VCaP (cell line): ENCODE measurements around the gene ADRA2B.

ENCODE experiments used
- H3K27ac ChIP-seq: fragments of 450-650 bp; 2 replicates; pipeline ENCODE4 v1.5.1; 2017
- CTCF ChIP-seq: fragments of 450-650 bp; conservative IDR thresholded peaks from 2 replicates; pipeline ENCODE4 v1.5.1; 2017; ENCODE audit warnings: mild to moderate bottlenecking, moderate library complexity

The ADRA2B gene

DNA sequence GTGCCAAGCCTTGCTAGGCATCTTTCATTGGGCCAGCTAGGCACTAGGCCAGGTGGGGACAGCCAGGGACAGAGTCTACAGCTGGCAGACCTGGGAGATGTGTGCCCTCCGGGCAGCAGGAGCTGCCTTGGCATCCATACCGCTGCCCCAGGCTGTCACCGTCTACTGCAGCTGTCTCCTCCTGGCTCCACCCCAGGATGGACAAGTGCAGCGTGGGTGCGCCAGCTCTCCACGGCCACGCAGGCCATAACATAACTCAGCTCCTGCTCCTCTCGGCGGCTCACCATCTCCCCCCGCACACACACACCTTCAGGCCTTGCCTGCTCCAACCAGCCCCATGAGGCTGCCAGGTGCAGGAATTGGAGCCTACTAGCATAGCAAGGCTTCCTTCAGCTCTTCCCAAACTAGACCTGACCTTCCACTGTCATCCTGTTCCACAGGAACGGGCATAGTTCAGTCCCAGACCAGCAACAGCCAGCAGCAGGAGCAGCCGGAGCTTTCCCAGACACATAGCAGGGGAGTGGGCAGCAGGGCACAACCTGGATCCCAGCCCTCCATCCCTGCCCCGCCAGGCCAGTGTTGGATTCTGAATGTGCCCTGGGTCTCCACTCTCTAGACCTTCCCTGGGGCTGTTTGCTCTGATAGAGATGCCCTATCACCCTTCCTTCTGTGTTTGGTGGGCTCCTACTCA, 2.5 kb upstream of the ADRA2B start:
- H3K27ac ChIP-seq: no peak overlapping the region
- TF ChIP-seq CTCF: no peak

DNA sequence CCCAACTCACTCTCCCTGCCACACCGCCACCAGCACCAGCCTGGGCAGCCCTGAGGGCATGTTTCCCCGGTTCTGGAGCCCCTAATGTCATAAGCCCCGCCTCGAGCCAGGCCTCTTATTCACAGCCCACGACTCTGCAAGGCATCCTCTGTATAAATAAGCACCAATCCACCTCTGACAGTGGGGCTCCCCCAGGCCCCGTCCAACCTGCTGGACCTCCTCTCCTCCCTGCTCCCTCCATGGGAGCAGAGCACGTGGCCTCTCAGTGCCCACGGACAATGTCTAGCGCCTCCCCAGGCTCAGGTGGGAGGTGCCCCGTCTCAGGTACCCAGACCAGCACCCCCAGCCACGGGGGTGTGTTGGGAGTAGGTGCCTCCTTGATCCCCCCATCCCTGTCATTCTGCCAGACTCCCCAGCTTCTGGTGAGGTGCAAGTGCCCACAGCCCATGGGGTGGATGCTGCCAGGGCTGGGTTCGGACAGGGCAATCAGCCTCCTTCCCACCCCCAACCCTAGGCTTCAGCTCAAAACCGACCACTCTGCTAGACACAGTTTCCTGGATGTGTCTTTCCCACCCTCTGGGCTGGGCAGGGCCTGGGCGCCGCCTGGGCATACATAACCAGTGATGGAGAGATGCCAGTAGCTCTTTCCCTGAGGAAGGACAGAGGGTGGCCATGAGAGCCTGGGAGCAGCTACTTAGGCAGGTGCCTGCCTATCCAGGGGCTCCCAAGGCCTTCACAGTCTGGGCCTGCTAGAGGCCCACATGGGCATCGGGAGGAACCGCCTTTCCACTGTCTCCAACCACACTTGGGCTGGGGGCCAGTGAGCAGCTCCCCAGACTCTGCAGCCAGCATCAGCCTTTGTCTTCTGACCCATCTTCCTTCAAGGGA, 1.6 kb upstream of the ADRA2B start:
- TF ChIP-seq CTCF: no peak
- H3K27ac ChIP-seq: no peak overlapping the region

- TF ChIP-seq CTCF: peak; percentile 94
- peak overlapping the region; percentile 49; the same call in 1 of the 2 replicates for H3K27ac ChIP-seq
These were observed 635 bp upstream of the ADRA2B start for GRCh38 chr2:96116879-96117533.

DNA sequence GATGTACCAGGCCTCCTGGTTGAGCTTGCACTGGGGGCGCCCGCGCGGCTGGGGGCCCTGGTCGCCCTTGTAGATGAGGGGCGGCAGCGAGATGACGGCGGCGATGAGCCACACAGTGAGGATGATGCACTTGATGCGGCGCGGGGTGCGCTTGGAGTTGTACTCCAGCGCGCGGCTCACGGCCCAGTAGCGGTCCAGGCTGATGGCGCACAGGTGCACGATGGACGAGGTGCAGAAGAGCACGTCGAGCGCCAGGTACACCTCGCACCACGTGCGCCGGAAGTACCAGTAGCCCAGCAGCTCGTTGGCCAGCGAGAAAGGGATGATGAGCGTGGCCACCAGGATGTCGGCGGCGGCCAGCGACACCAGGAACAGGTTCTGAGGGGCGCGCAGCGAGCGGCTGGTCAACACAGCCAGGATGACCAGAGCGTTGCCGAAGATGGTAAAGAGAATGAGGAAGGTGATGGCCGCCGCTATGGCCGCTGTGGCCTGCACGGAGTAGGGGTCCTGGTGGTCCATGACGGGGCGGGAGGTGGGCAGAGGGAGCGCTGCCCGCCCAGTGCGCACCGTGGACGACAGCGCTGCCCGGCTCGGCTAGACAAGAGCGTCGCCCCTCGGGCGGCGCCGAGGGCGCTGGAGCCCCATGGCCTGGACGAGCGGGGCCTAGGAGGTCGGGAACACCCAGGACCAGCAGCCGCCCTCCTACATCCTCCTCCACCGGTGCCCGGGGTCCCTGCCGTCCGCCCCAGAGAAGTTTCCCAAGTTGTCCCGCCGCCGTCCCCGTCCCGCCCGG, 544 bp downstream of the ADRA2B start:
- TF ChIP-seq CTCF: no peak
- H3K27ac ChIP-seq: peak overlapping the region; percentile 49; the same call in 1 of the 2 replicates

GRCh38 chr2:96114903-96115581, 1.3 kb downstream of the ADRA2B start:
- H3K27ac ChIP-seq: no peak overlapping the region

GRCh38 chr2:96114546-96114902, 1.8 kb downstream of the ADRA2B start:
- no peak for TF ChIP-seq CTCF
- no peak overlapping the region for H3K27ac ChIP-seq

More at GRCh38 chr2:96114903-96115581, 1.3 kb downstream of the ADRA2B start:
- TF ChIP-seq CTCF: no peak
